HepG2 (cell line): Measurements from ENCODE around the gene HOMEZ. TPM values are rescaled to one million over a fixed set of nuclear protein-coding genes. Genes with fewer than 3 reads are reported as not detected.

Experiments
- AGO2 ChIP-seq: fragments of 200-400 bp; formaldehyde crosslinking; optimal IDR thresholded peaks from 2 replicates; pipeline ENCODE3; 2017; ENCODE audit warnings: mild to moderate bottlenecking, low read depth, low read length, moderate library complexity
- ATF7-NPFF ChIP-seq: sonication (generic); formaldehyde crosslinking; IDR thresholded peaks from 2 replicates; pipeline ENCODE4 v1.8.1; 2023; ENCODE audit warnings: mild to moderate bottlenecking, low read depth, missing genetic modification reagents, moderate library complexity
- CENPX ChIP-seq: sonication (generic); formaldehyde crosslinking; IDR thresholded peaks from 2 replicates; pipeline ENCODE4 v1.9.0; 2021; ENCODE audit warnings: mild to moderate bottlenecking, missing genetic modification reagents, moderate library complexity
- FOXA3 ChIP-seq: IDR thresholded peaks from 2 replicates; pipeline ENCODE4 v1.6.1; 2016; ENCODE audit warnings: missing genetic modification reagents, missing compliant biosample characterization
- ZMYM4 ChIP-seq: sonication (generic); formaldehyde crosslinking; IDR thresholded peaks from 2 replicates; pipeline ENCODE4 v1.8.1; 2023; ENCODE audit warnings: mild to moderate bottlenecking, missing genetic modification reagents
- ZNF44 ChIP-seq: sonication (generic); formaldehyde crosslinking; IDR thresholded peaks from 2 replicates; pipeline ENCODE4 v1.5.1; 2020; ENCODE audit warnings: mild to moderate bottlenecking, missing genetic modification reagents
- ZNF703 ChIP-seq: sonication (generic); formaldehyde crosslinking; IDR thresholded peaks from 2 replicates; pipeline ENCODE4 v1.5.1; 2020; ENCODE audit warnings: missing genetic modification reagents, mild to moderate bottlenecking, moderate library complexity, borderline replicate concordance
- ZNF850 ChIP-seq: sonication (generic); formaldehyde crosslinking; conservative IDR thresholded peaks from 2 replicates; pipeline ENCODE4 v1.9.0; 2021; ENCODE audit warnings: mild to moderate bottlenecking, missing genetic modification reagents
- ZXDC ChIP-seq: sonication (generic); formaldehyde crosslinking; IDR thresholded peaks from 2 replicates; pipeline ENCODE4 v1.5.0; 2020; ENCODE audit warnings: mild to moderate bottlenecking, missing genetic modification reagents
- polyA plus RNA-seq, 8 experiments: library from polyadenylated mRNA; depleted of rRNA in 3 of 8; stranded (reverse) in 7 of 8; unstranded in 1 of 8; fragments of >200 nt; fragmentation: Illumina TruSeq in 4 of 8; extraction: Trizol in 4 of 8; gene quantifications; 2 replicates each; pipeline versions ENCODE4 v1.2.1 to v1.2.3, GENCODE V29; 2011 to 2016; ENCODE audit warnings: low read depth in 4 of 8, missing spikeins in 1 of 8, mixed read lengths in 1 of 8; ENCODE audit not compliant: insufficient read depth in 1 of 8
- total RNA-seq, 5 experiments: library from RNA; depleted of rRNA; stranded (reverse); fragments of >200 nt; fragmentation: Illumina TruSeq; extraction: Trizol; gene quantifications; 2 replicates each; pipeline ENCODE4 v1.2.3, GENCODE V29; 2016; ENCODE audit warnings: low read depth in 1 of 5
- TF ChIP-seq, protein P1 (sequence below): sonication (generic); formaldehyde crosslinking; IDR thresholded peaks from 2 replicates; pipeline ENCODE4 v1.8.0; 2022; ENCODE audit warnings: mild to moderate bottlenecking, missing genetic modification reagents; ENCODE audit not compliant: insufficient replicate concordance
- TF ChIP-seq, protein P2 (sequence below): sonication (generic); formaldehyde crosslinking; IDR thresholded peaks from 2 replicates; pipeline ENCODE4 v1.4.0; 2020; ENCODE audit warnings: missing genetic modification reagents, borderline replicate concordance
- TF ChIP-seq, protein P3 (sequence below): IDR thresholded peaks from 2 replicates; pipeline ENCODE4 v1.6.1; 2016; ENCODE audit warnings: missing genetic modification reagents, missing compliant biosample characterization
- TF ChIP-seq, protein P4 (sequence below): sonication (generic); formaldehyde crosslinking; IDR thresholded peaks from 2 replicates; pipeline ENCODE4 v1.5.1; 2020; ENCODE audit warnings: missing genetic modification reagents, mild to moderate bottlenecking, borderline replicate concordance
- TF ChIP-seq, protein P5 (sequence below): sonication (generic); formaldehyde crosslinking; IDR thresholded peaks from 2 replicates; pipeline ENCODE4 v1.4.0; 2020; ENCODE audit warnings: missing genetic modification reagents

HOMEZ gene
- total and polyA plus RNA-seq, 2 of the 13 experiments (the other 11 are each of a cell fraction or from before 2014, with no cell fraction given), result 14.5 to 31.8 TPM

GRCh38 chr14:23307687-23308644 is 22.0 kb upstream of the HOMEZ start (continued):
- TF ChIP-seq, protein P1, sequence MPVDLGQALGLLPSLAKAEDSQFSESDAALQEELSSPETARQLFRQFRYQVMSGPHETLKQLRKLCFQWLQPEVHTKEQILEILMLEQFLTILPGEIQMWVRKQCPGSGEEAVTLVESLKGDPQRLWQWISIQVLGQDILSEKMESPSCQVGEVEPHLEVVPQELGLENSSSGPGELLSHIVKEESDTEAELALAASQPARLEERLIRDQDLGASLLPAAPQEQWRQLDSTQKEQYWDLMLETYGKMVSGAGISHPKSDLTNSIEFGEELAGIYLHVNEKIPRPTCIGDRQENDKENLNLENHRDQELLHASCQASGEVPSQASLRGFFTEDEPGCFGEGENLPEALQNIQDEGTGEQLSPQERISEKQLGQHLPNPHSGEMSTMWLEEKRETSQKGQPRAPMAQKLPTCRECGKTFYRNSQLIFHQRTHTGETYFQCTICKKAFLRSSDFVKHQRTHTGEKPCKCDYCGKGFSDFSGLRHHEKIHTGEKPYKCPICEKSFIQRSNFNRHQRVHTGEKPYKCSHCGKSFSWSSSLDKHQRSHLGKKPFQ (CRISPR knock-in tag), result no peak
- TF ChIP-seq ATF7-NPFF (CRISPR knock-in tag) (peak; percentile 27; the same call in 1 of the 2 replicates), ZNF850 (CRISPR knock-in tag) (no peak), ZMYM4 (CRISPR knock-in tag) (no peak), FOXA3 (CRISPR knock-in tag) (no peak), ZNF703 (CRISPR knock-in tag) (no peak), ZNF44 (no peak), ZXDC (no peak), CENPX (no peak), AGO2 (peak; percentile 47)
- TF ChIP-seq, protein P2, sequence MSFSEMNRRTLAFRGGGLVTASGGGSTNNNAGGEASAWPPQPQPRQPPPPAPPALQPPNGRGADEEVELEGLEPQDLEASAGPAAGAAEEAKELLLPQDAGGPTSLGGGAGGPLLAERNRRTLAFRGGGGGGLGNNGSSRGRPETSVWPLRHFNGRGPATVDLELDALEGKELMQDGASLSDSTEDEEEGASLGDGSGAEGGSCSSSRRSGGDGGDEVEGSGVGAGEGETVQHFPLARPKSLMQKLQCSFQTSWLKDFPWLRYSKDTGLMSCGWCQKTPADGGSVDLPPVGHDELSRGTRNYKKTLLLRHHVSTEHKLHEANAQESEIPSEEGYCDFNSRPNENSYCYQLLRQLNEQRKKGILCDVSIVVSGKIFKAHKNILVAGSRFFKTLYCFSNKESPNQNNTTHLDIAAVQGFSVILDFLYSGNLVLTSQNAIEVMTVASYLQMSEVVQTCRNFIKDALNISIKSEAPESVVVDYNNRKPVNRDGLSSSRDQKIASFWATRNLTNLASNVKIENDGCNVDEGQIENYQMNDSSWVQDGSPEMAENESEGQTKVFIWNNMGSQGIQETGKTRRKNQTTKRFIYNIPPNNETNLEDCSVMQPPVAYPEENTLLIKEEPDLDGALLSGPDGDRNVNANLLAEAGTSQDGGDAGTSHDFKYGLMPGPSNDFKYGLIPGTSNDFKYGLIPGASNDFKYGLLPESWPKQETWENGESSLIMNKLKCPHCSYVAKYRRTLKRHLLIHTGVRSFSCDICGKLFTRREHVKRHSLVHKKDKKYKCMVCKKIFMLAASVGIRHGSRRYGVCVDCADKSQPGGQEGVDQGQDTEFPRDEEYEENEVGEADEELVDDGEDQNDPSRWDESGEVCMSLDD (CRISPR knock-in tag), result no peak
- TF ChIP-seq, protein P3, sequence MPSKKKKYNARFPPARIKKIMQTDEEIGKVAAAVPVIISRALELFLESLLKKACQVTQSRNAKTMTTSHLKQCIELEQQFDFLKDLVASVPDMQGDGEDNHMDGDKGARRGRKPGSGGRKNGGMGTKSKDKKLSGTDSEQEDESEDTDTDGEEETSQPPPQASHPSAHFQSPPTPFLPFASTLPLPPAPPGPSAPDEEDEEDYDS (CRISPR knock-in tag), result no peak
- TF ChIP-seq, protein P4, sequence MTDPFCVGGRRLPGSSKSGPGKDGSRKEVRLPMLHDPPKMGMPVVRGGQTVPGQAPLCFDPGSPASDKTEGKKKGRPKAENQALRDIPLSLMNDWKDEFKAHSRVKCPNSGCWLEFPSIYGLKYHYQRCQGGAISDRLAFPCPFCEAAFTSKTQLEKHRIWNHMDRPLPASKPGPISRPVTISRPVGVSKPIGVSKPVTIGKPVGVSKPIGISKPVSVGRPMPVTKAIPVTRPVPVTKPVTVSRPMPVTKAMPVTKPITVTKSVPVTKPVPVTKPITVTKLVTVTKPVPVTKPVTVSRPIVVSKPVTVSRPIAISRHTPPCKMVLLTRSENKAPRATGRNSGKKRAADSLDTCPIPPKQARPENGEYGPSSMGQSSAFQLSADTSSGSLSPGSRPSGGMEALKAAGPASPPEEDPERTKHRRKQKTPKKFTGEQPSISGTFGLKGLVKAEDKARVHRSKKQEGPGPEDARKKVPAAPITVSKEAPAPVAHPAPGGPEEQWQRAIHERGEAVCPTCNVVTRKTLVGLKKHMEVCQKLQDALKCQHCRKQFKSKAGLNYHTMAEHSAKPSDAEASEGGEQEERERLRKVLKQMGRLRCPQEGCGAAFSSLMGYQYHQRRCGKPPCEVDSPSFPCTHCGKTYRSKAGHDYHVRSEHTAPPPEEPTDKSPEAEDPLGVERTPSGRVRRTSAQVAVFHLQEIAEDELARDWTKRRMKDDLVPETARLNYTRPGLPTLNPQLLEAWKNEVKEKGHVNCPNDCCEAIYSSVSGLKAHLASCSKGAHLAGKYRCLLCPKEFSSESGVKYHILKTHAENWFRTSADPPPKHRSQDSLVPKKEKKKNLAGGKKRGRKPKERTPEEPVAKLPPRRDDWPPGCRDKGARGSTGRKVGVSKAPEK (CRISPR knock-in tag), result no peak
- TF ChIP-seq, protein P5, sequence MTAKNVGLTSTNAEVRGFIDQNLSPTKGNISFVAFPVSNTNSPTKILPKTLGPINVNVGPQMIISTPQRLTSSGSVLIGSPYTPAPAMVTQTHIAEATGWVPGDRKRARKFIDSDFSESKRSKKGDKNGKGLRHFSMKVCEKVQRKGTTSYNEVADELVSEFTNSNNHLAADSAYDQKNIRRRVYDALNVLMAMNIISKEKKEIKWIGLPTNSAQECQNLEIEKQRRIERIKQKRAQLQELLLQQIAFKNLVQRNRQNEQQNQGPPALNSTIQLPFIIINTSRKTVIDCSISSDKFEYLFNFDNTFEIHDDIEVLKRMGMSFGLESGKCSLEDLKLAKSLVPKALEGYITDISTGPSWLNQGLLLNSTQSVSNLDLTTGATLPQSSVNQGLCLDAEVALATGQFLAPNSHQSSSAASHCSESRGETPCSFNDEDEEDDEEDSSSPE (CRISPR knock-in tag), result no peak
